ENCODE measurements around the gene UBE2G1. TPM values are rescaled to one million over a fixed set of nuclear protein-coding genes. Genes with fewer than 3 reads are reported as not detected.
A peak's percentile ranks its signal among the peaks of the same experiment; 100 is the strongest.

UBE2G1 gene
- total and polyA plus RNA-seq, 7 donors, result 54.6 to 239 (median 152) TPM

DNA sequence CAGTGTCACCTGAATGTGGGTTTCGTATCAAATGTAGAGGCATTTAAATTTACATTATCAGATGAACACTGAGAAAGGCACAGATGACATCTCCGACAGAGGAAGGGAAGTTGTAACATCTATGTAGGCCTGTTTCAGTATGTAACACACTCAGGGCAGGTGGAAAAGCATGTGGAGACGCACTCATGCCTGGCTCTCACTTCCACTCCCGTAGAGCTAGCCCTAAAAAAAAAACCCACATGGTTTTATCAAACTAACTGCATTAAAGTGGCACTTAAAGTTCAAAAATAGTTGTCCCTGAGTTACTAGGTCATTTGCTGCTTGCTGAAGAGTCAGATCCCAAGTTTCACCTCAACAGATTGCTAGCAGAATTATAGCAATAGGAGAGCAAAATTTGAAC, 96.6 kb downstream of the UBE2G1 start:
- peak overlapping the region; percentile 41 for H3K27ac ChIP-seq
- WGBS, 3 donors, result 80 to 89% (median 82%) methylated on average over 4 of the region's 4 CpGs
- ATAC-seq (no peak), DNase-seq (no peak)
- no peaks in the 10 kb centered on the region for H3K27me3 ChIP-seq (ENCODE audit: insufficient read depth in 3 of 3, low read length in 2 of 3)
- H3K4me1 ChIP-seq, result peaks cover 14% of the 10 kb centered on the region
- H3K36me3 ChIP-seq (ENCODE audit: insufficient read depth in 1 of 2, low read depth in 1 of 2), result peaks cover 0 to 57% of the 10 kb centered on the region in 2 donors
- intact Hi-C loops (cut with DNase I), result no loop called here
- H3K9me3 ChIP-seq, result no peaks in the 10 kb centered on the region
- H3K4me3 ChIP-seq, result no peak overlapping the region
- TF ChIP-seq, protein P1, sequence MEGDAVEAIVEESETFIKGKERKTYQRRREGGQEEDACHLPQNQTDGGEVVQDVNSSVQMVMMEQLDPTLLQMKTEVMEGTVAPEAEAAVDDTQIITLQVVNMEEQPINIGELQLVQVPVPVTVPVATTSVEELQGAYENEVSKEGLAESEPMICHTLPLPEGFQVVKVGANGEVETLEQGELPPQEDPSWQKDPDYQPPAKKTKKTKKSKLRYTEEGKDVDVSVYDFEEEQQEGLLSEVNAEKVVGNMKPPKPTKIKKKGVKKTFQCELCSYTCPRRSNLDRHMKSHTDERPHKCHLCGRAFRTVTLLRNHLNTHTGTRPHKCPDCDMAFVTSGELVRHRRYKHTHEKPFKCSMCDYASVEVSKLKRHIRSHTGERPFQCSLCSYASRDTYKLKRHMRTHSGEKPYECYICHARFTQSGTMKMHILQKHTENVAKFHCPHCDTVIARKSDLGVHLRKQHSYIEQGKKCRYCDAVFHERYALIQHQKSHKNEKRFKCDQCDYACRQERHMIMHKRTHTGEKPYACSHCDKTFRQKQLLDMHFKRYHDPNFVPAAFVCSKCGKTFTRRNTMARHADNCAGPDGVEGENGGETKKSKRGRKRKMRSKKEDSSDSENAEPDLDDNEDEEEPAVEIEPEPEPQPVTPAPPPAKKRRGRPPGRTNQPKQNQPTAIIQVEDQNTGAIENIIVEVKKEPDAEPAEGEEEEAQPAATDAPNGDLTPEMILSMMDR (IDR thresholded peaks at IDR 0.05), result no peak

DNA sequence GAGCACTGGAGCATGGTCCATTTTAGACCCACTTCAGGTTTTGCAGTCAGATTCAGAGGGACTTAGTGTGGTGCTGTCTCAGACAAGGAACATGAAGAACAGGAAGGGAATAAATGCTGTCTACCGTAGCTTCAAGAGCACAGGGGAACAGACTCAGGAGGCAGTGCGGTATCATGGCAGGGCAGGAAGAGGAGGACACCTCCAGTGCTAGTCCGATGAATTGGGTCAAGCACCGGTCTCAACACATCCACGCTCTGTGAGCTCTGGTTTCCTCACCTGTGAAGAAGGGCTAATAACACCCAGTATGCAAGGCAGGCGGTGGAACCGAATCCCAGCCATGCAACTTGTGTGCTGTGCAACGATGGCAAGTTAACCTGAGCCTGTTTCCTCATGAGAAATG, 99.1 kb downstream of the UBE2G1 start:
- ATAC-seq (no peak), DNase-seq (no peak)
- TF ChIP-seq, protein P1 (IDR thresholded peaks at IDR 0.05), result no peak
- 83 to 89% (median 88%) methylated on average over 8 of the region's 8 CpGs for whole genome bisulfite sequencing, 3 donors
- peaks cover 0 to 45% of the 10 kb centered on the region in 2 donors for H3K36me3 ChIP-seq (ENCODE audit: insufficient read depth in 1 of 2, low read depth in 1 of 2)
- H3K9me3 ChIP-seq, result no peaks in the 10 kb centered on the region
- intact Hi-C loops (cut with DNase I), result no loop called here
- H3K4me3 ChIP-seq, result no peak overlapping the region
- H3K4me1 ChIP-seq, result peaks cover 14% of the 10 kb centered on the region
- H3K27ac ChIP-seq, result peak overlapping the region; percentile 41
- H3K27me3 ChIP-seq (ENCODE audit: insufficient read depth in 3 of 3, low read length in 2 of 3), result no peaks in the 10 kb centered on the region

DNA sequence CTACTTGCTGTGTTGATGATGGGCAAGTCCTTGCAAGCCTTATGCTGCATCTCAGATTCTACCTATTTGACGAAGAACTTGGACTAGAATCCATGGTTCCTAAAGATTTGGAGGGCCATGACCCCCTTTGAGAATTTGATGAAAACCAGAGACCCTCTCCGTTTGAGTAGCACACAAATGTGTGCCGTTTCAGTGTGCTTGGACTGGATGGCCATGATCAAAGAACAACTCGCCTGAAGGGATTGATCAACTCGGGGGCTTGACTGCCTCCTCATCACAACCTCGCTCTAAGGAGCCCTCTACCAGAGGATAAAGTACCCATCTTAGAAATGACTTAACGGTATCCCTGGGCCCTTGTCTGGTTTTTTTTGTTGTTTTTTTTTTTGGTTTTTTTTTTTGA, 99.9 kb downstream of the UBE2G1 start:
- 78 to 88% (median 78%) methylated on average over 7 of the region's 7 CpGs for WGBS, 3 donors
- intact Hi-C loops (cut with DNase I), result no loop called here
- TF ChIP-seq, protein P1 (IDR thresholded peaks at IDR 0.05), result no peak
- Histone ChIP-seq H3K9me3 (no peaks in the 10 kb centered on the region), H3K27me3 (ENCODE audit: insufficient read depth in 3 of 3, low read length in 2 of 3) (no peaks in the 10 kb centered on the region), H3K4me1 (peaks cover 11% of the 10 kb centered on the region), H3K36me3 (ENCODE audit: insufficient read depth in 1 of 2, low read depth in 1 of 2) (peaks cover 0 to 37% of the 10 kb centered on the region in 2 donors), H3K4me3 (no peak overlapping the region), H3K27ac (no peak overlapping the region)
- no peak for ATAC-seq
- no peak for DNase-seq

DNA sequence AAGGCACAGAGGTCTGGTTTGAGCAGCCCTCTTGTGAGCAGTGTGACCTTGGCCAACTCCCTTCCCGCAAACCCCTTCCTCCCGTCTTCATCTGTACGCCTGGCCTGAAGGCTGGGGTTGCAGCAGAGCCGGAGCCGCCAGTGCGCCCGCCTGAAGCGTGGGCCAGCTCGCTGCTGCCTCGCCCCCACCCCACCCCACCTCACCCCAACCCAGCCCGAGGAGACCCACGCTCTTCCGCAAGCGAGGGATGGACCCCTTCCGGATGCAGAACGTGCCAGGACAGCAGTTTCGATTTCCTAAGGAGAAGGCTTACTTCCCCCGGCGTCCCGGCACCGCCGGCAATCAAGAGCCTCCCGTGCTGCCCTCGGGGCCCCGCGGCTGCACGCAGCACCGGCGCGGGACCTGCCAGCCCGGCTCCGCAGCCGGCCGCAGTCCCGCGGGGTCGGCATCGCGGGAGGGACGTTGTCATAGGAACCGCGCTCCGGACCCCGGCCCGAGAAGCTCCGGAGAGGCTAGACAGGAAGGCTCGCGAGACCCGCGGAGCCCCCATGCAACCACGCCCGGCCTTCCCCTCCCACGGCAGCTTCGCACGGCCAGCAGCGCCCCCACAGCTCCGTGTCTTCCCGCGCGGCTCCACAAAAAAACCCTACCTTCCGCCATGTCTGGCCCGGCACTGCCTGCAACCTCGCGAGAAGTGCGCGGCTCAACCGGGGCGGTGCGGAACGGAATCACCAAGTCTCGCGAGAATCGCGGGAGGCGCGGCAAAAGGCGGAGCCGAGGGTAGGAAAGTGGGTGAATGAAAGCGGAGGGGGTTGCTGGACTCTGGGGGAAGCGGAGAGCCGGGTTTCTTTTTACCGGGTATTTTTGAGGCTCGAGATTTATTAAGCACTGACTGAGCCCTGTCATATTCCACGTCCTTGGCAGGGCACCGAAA, 102.9 kb downstream of the UBE2G1 start, which contains the start of gene ANKFY1:
Gene ANKFY1, minus strand, starts transcription at position 698 of the 934 bp plus-strand sequence. Its CDS starts 38 bp downstream, at position 660.
- H3K4me1 ChIP-seq, result peaks cover 11% of the 10 kb centered on the region
- WGBS, 3 donors, result 0 to 1% (median 0%) methylated on average over 75 to 85 of the region's 85 CpGs

More for the DNA sequence above, 102.9 kb downstream of the UBE2G1 start, which contains the start of gene ANKFY1:
- intact Hi-C loops (cut with DNase I), result loop anchor here (5.0 kb wide), 1 partner anchor 46 kb away; no protein-coding TSS in a partner anchor
- Histone ChIP-seq H3K36me3 (ENCODE audit: insufficient read depth in 1 of 2, low read depth in 1 of 2) (peaks cover 0 to 14% of the 10 kb centered on the region in 2 donors), H3K4me3 (peak within 1 kb of the TSS; percentile 84), H3K27me3 (ENCODE audit: insufficient read depth in 3 of 3, low read length in 2 of 3) (no peaks in the 10 kb centered on the region), H3K9me3 (peaks cover 15% of the 10 kb centered on the region), H3K27ac (peak within 1 kb of the TSS; percentile 85)
- TF ChIP-seq, protein P1 (IDR thresholded peaks at IDR 0.05), result peak; percentile 8
- ATAC-seq (peak; percentile 94 to 97 (median 96)), DNase-seq (peak; percentile 97 to 99)

Measured in psoas muscle (tissue), 8 donors.